HCT116 (cell line): ENCODE data around the gene CAPZA2. TPM values are rescaled to one million over a fixed set of nuclear protein-coding genes. Genes with fewer than 3 reads are reported as not detected.
A peak's percentile ranks its signal among the peaks of the same experiment; 100 is the strongest.

Source experiments
- ATAC-seq: fragments of 200-7000 bp; cut with Tn5 transposase; 2 replicates; pipeline ENCODE4 v1.9.1; 2020; ENCODE audit warnings: mild to moderate bottlenecking, moderate library complexity
- BruUV-seq: library from RNA; stranded (reverse); fragments of 400-500 nt; replicated peaks from 2 replicates; lab custom pipeline; 2021; lab: Mats Ljungman, UMichigan
- CTCF ChIA-PET: fragments of 300-600 bp; sonication (Branson Sonifier 250); formaldehyde crosslinking; loops from one replicate; lab custom pipeline; 2021; ENCODE audit warnings: antibody characterized with exemption; lab: Charles Lee
- POLR2A ChIA-PET: fragments of 300-600, 350-600 bp; sonication (Branson Sonifier 250); formaldehyde crosslinking; loops from one replicate; lab custom pipeline; 2021; ENCODE audit warnings: antibody characterized with exemption; lab: Charles Lee
- RAD21 ChIA-PET, 2 experiments: fragments of 300-600 bp; sonication (Branson Sonifier 250); formaldehyde crosslinking; loops; one replicate each; lab custom pipeline; 2023; ENCODE audit warnings: low total read pairs in 2 of 2; ENCODE audit not compliant: uncharacterized antibody in 2 of 2, unreplicated experiment in 2 of 2, low non-redundant PET in 1 of 2; lab: Charles Lee
- DNase-seq: peaks from one replicate; pipeline ENCODE4 v3.0.0-alpha.2; 2010; ENCODE audit warnings: low read depth, low spot score
- H2AFZ ChIP-seq: fragments of 200-600 bp; shearing (Covaris generic), sonication (generic); 2 replicates; pipeline ENCODE4 v1.6.1; 2017; ENCODE audit warnings: low read depth, mixed run types, mixed read lengths, antibody characterized with exemption, low read length; ENCODE audit not compliant: poor library complexity, severe bottlenecking
- H3K27ac ChIP-seq: 2 replicates; pipeline ENCODE4 v1.5.1; 2012; ENCODE audit warnings: low read depth, low read length
- H3K27me3 ChIP-seq: fragments of 200-600 bp; sonication (generic); 2 replicates; pipeline ENCODE4 v1.6.1; 2016; ENCODE audit warnings: mixed run types, low read length, mixed read lengths; ENCODE audit not compliant: insufficient read depth
- H3K36me3 ChIP-seq, 2 experiments: fragments of 200-500 bp in 1 of 2; fragments of 200-600 bp in 1 of 2; sonication (Bioruptor generic) in 1 of 2; sonication (generic) in 1 of 2; 2 replicates each; pipeline versions ENCODE4 v1.5.1 to v1.6.1; 2014 to 2016; ENCODE audit warnings: low read length in 2 of 2, inconsistent platforms in 1 of 2, mixed read lengths in 1 of 2, mixed run types in 1 of 2; ENCODE audit not compliant: insufficient read depth in 2 of 2, control insufficient read depth in 1 of 2
- H3K4me1 ChIP-seq, 2 experiments: fragments of 200-600 bp in 1 of 2; sonication (generic) in 1 of 2; 2 replicates each; pipeline versions ENCODE4 v1.5.1 to v1.6.1; 2012 to 2017; ENCODE audit warnings: low read length in 2 of 2, inconsistent platforms in 1 of 2, mild to moderate bottlenecking in 1 of 2, mixed read lengths in 1 of 2, mixed run types in 1 of 2, moderate library complexity in 1 of 2; ENCODE audit not compliant: insufficient read depth in 2 of 2, control insufficient read depth in 1 of 2
- H3K4me2 ChIP-seq: fragments of 200-600 bp; sonication (generic); 2 replicates; pipeline ENCODE4 v1.6.1; 2017; ENCODE audit warnings: mixed run types, low read length, mixed read lengths
- H3K4me3 ChIP-seq, 2 experiments: fragments of 200-600 bp in 1 of 2; sonication (generic) in 1 of 2; replicated peaks in 1 of 2; 2 replicates each; pipeline ENCODE4 v1.5.1; 2011 to 2016; ENCODE audit warnings: low read length in 2 of 2, control low read depth in 1 of 2, low read depth in 1 of 2, mild to moderate bottlenecking in 1 of 2, mixed read lengths in 1 of 2, mixed run types in 1 of 2
- H3K79me2 ChIP-seq: fragments of 200-600 bp; sonication (generic); 2 replicates; pipeline ENCODE4 v1.6.1; 2017; ENCODE audit warnings: mild to moderate bottlenecking, mixed run types, low read length, moderate library complexity, mixed read lengths; ENCODE audit not compliant: insufficient read depth
- H3K9ac ChIP-seq: fragments of 200-600 bp; sonication (generic); 2 replicates; pipeline ENCODE4 v1.6.1; 2016; ENCODE audit warnings: low read length, mixed read lengths
- H3K9me2 ChIP-seq: fragments of 200-600 bp; sonication (generic), shearing (Covaris generic); 2 replicates; pipeline ENCODE4 v1.6.1; 2017; ENCODE audit warnings: mixed run types, mild to moderate bottlenecking, moderate library complexity; ENCODE audit not compliant: insufficient read depth
- H3K9me3 ChIP-seq, 2 experiments: fragments of 200-500 bp in 1 of 2; fragments of 200-600 bp in 1 of 2; sonication (Bioruptor generic) in 1 of 2; sonication (generic) in 1 of 2; 2 replicates each; pipeline ENCODE4 v1.6.1; 2014 to 2017; ENCODE audit warnings: low read length in 2 of 2, mixed read lengths in 2 of 2, inconsistent platforms in 1 of 2, low read depth in 1 of 2, mild to moderate bottlenecking in 1 of 2, mixed run types in 1 of 2, moderate library complexity in 1 of 2; ENCODE audit not compliant: control insufficient read depth in 1 of 2, insufficient read depth in 1 of 2
- H4K20me1 ChIP-seq: fragments of 200-600 bp; sonication (generic), shearing (Covaris generic); 2 replicates; pipeline ENCODE4 v1.6.1; 2017; ENCODE audit warnings: mixed run types, mild to moderate bottlenecking, moderate library complexity; ENCODE audit not compliant: insufficient read depth
- CBX3 ChIP-seq: IDR thresholded peaks from 2 replicates; pipeline ENCODE4 v1.6.1; 2012; ENCODE audit warnings: low read depth
- CEBPB ChIP-seq: IDR thresholded peaks from 2 replicates; pipeline ENCODE4 v1.6.1; 2012; ENCODE audit warnings: low read depth
- CTCF ChIP-seq, 3 experiments: fragments of 200-600 bp in 1 of 3; sonication (generic) in 1 of 3; IDR thresholded peaks in 2 of 3; conservative IDR thresholded peaks in 1 of 3; 2 replicates each; pipeline ENCODE4 v1.5.1; 2012 to 2017; ENCODE audit warnings: low read depth in 2 of 3, low read length in 2 of 3, antibody characterized with exemption in 1 of 3, borderline replicate concordance in 1 of 3, control low read depth in 1 of 3, mild to moderate bottlenecking in 1 of 3, mixed read lengths in 1 of 3, mixed run types in 1 of 3, moderate library complexity in 1 of 3; ENCODE audit not compliant: insufficient read depth in 1 of 3
- EGR1 ChIP-seq: IDR thresholded peaks from 2 replicates; pipeline ENCODE4 v1.6.1; 2012; ENCODE audit warnings: low read depth
- ELF1 ChIP-seq: IDR thresholded peaks from 2 replicates; pipeline ENCODE4 v1.6.1; 2012; ENCODE audit warnings: low read depth, borderline replicate concordance
- EZH2 ChIP-seq: fragments of 200-600 bp; sonication (generic); IDR thresholded peaks from 2 replicates; pipeline ENCODE4 v1.6.1; 2017; ENCODE audit warnings: antibody characterized with exemption, mixed run types
- EZH2phosphoT487 ChIP-seq: fragments of 200-600 bp; IDR thresholded peaks from 2 replicates; pipeline ENCODE4 v1.6.1; 2018; ENCODE audit warnings: antibody characterized with exemption, borderline replicate concordance
- FOSL1 ChIP-seq: IDR thresholded peaks from 2 replicates; pipeline ENCODE4 v1.6.1; 2012; ENCODE audit warnings: low read depth
- JUND ChIP-seq: IDR thresholded peaks from 2 replicates; pipeline ENCODE4 v1.6.1; 2012
- POLR2A ChIP-seq: IDR thresholded peaks from 2 replicates; pipeline ENCODE4 v1.7.0; 2011; ENCODE audit warnings: borderline replicate concordance; ENCODE audit not compliant: insufficient read depth, insufficient read length; ENCODE audit errors: extremely low read depth
- POLR2AphosphoS5 ChIP-seq: IDR thresholded peaks from 2 replicates; pipeline ENCODE4 v1.6.1; 2011; ENCODE audit warnings: mild to moderate bottlenecking, low read depth, low read length, moderate library complexity
- RAD21 ChIP-seq: IDR thresholded peaks from 2 replicates; pipeline ENCODE4 v1.6.1; 2012; ENCODE audit warnings: low read depth, mild to moderate bottlenecking
- REST ChIP-seq: IDR thresholded peaks from 2 replicates; pipeline ENCODE4 v1.6.1; 2012; ENCODE audit warnings: low read depth
- SIN3A ChIP-seq: IDR thresholded peaks from 2 replicates; pipeline ENCODE4 v1.6.1; 2012; ENCODE audit warnings: low read depth
- SP1 ChIP-seq: IDR thresholded peaks from 2 replicates; pipeline ENCODE4 v1.6.1; 2012; ENCODE audit warnings: low read depth
- ZBTB33 ChIP-seq: IDR thresholded peaks from 2 replicates; pipeline ENCODE4 v1.6.1; 2011; ENCODE audit warnings: mild to moderate bottlenecking, low read length, moderate library complexity; ENCODE audit not compliant: insufficient replicate concordance; ENCODE audit errors: extremely low read depth
- ZFX ChIP-seq: fragments of 450-650 bp; IDR thresholded peaks from 2 replicates; pipeline ENCODE4 v1.6.1; 2017
- ZNF274 ChIP-seq: fragments of 200-500 bp; sonication (Bioruptor generic); IDR thresholded peaks from 2 replicates; pipeline ENCODE4 v1.6.1; 2014; ENCODE audit warnings: mild to moderate bottlenecking, low read depth, low read length, inconsistent platforms
- intact Hi-C: fragments of 100-400 bp; cut with micrococcal nuclease; formaldehyde crosslinking; loops from 2 replicates; pipeline ENCODE4 v1.10.0; 2022
- total RNA-seq: library from RNA; stranded (reverse); gene quantifications from one replicate; pipeline ENCODE4 v1.2.1, GENCODE V29; 2021; ENCODE audit not compliant: unreplicated experiment
- TF ChIP-seq, protein P1 (sequence below): IDR thresholded peaks from 2 replicates; pipeline ENCODE4 v1.6.1; 2012

CAPZA2 gene
- total RNA-seq, 1 experiment from 2014 or later: 135 TPM

DNA sequence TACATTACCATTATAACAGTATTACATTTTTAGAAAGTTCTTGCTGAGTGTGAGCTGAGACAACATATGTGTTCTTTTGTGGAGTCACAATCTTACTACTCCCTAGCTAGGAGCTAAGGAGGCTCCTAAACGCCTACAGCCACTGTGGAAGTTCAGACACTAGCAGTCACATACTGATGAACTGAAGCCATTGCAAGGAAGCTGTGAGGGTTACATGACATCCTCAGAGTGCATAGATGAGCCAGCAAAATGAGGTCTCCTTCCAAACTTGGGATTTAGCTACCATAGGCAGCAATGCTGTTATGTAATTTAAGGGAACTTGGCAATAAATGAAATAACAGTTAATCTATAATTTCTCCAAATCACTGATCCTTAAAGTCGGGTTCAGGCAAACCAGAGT is 80.1 kb downstream of the CAPZA2 start:
- H3K4me2 ChIP-seq: no peak overlapping the region
- no peaks in the 10 kb centered on the region for H3K79me2 ChIP-seq
- no peaks in the 10 kb centered on the region for H3K36me3 ChIP-seq
- ATAC-seq (no peak), DNase-seq (no peak)
- no TSS peak for BruUV-seq
- no peaks in the 10 kb centered on the region for H3K9me3 ChIP-seq
- ChIA-PET CTCF (no interaction called here), RAD21 (no interaction called here), POLR2A (no interaction called here)
- intact Hi-C loops: no loop called here
- H3K27me3 ChIP-seq: no peaks in the 10 kb centered on the region
- H4K20me1 ChIP-seq: no peaks in the 10 kb centered on the region
- H3K27ac ChIP-seq: no peak overlapping the region
- TF ChIP-seq ELF1: no peak
- no peak for TF ChIP-seq FOSL1
- no peak for TF ChIP-seq EZH2
- TF ChIP-seq RAD21: no peak
- no peak for TF ChIP-seq CEBPB
- no peak for TF ChIP-seq CTCF (IDR thresholded peaks at IDR 0.05 in 2 of 3, conservative IDR thresholded peaks at IDR 0.05 in 1 of 3; ENCODE audit: borderline replicate concordance in 1 of 3, insufficient read depth in 1 of 3, low read depth in 2 of 3, low read length in 2 of 3)
- no peak for TF ChIP-seq ZNF274
- no peak for TF ChIP-seq CBX3
- no peak for TF ChIP-seq REST
- TF ChIP-seq SIN3A: no peak
- TF ChIP-seq, protein P1, sequence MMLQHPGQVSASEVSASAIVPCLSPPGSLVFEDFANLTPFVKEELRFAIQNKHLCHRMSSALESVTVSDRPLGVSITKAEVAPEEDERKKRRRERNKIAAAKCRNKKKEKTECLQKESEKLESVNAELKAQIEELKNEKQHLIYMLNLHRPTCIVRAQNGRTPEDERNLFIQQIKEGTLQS: no peak
- no peak for TF ChIP-seq ZBTB33
- TF ChIP-seq EZH2phosphoT487: no peak
- TF ChIP-seq EGR1: no peak
- no peak for TF ChIP-seq POLR2AphosphoS5
- no peak for TF ChIP-seq ZFX
- no peak for TF ChIP-seq POLR2A
- no peak for TF ChIP-seq SP1
- no peak for TF ChIP-seq JUND
- H3K4me1 ChIP-seq: no peaks in the 10 kb centered on the region
- H3K9ac ChIP-seq: no peak overlapping the region
- H2AFZ ChIP-seq: peak overlapping the region; percentile 75
- H3K9me2 ChIP-seq: no peaks in the 10 kb centered on the region
- H3K4me3 ChIP-seq: no peak overlapping the region
